Activated CD4-positive, alpha-beta T cell treated with anti-CD3 and anti-CD28 coated beads for 24 hours (primary cell): Measurements from ENCODE around the gene CHRDL1.

Experiments
- DNase-seq, 2 donors: peaks; one replicate each; pipeline ENCODE4 v3.0.0-alpha.2; 2020; ENCODE audit warnings: low read depth in 2 of 2

CHRDL1 gene

GRCh38 chrX:110743679-110744340 lies 51.8 kb downstream of the CHRDL1 start:
- DNase-seq, result no peak

- no peak for DNase-seq
These were observed 54.3 kb downstream of the CHRDL1 start for GRCh38 chrX:110741213-110741796.

- DNase-seq, result no peak
These were observed 60.6 kb downstream of the CHRDL1 start for GRCh38 chrX:110734894-110735541.

GRCh38 chrX:110734271-110734670 lies 61.3 kb downstream of the CHRDL1 start:
- DNase-seq, result no peak

DNA sequence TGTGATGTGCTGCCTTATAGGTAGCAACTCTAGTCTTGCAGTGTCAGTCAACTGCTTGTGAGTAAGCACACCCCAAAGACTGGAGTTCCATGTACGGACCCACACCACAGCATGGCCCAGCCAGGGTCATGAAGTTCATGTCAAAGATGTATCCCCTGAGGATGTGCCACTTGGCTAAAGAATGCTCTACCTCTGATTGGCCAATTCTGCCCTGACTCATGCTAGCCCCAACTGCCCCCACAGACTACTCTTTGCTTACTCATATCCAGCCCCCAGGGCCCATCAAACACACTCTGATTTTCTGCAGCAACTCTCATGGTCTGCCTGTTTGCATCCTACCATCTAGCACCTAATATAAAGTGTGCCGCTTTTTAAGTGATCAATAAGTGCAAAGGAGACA lies 62.5 kb downstream of the CHRDL1 start:
- no peak for DNase-seq

DNA sequence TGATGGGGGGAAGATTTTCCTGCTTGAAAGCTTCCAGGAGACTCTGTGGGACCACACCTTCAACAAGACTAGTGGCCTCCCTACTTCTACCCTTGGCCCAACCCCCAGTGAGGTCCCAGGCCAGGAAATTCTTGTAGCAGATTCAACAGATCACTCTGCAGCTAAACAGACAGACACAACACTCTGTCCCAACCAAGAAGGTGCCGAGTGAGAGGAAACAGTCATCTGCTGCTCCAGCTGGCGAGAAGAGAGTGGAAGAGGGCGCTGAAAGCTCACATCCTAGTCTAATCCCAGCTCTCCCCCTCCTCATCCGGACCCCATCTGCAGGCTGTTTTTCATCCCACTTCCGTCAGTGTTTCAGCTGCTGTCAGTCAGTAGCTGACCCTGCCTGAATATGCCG lies 63.4 kb downstream of the CHRDL1 start:
- DNase-seq, result no peak

GRCh38 chrX:110723844-110724243 lies 71.8 kb downstream of the CHRDL1 start:
- DNase-seq, result no peak

DNA sequence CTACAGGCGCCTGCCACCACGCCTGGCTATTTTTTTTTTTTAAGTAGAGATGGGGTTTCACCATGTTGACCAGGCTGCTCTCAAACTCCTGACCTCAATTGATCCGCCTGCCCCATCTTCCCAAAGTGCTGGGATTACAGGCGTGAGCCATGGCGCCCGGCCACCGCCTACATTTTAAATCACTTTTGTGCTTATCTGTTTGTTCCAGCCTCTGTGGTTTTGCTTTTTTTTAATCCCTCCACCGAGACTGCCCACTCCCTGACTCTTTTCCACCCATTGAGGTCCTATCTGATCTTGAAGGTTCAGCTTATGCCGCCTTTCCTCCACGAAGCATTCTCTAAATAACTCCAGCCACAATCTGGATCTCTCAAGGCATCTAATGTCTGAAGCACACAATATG lies 73.5 kb downstream of the CHRDL1 start:
- DNase-seq, result no peak

DNA sequence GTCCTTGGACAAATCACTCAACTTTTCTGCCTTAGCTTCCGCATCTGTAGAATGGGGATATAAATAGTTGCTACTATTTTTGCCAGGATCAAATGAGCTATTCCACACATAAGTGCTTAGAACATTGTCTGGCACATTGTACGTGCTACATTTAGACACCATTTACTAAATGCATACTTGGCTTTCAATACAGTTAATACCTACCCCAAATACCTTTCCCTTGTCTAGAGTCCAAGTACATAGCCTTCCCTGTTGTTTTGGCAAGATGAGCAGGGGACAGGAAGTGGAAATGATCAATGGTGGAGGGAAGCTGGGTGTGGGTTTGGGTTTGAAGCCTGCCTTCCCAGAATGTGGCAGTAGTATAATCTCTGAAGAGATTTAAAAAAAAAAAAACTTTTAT lies 82.0 kb downstream of the CHRDL1 start:
- no peak for DNase-seq

GRCh38 chrX:110706446-110706845 lies 89.2 kb downstream of the CHRDL1 start:
- no peak for DNase-seq

DNA sequence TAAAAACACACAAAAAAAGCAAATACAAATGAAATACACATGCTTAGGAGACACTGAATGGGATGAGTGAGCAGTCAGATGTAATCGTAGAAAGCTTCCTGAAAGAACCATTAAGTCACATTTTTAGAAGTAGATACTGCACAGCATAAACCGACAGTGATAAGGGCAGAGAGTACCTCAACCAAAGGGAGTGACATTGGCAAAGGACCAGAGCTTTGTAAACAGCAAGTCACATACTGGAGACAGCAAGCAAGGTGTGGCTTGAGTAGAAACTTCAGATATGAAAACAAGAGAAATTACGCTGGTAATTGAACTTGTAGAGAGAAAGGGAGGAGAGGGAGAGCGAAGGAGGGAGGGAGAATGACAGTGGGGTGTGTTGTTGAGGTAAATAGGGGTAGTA lies 92.0 kb downstream of the CHRDL1 start:
- DNase-seq, result no peak

DNA sequence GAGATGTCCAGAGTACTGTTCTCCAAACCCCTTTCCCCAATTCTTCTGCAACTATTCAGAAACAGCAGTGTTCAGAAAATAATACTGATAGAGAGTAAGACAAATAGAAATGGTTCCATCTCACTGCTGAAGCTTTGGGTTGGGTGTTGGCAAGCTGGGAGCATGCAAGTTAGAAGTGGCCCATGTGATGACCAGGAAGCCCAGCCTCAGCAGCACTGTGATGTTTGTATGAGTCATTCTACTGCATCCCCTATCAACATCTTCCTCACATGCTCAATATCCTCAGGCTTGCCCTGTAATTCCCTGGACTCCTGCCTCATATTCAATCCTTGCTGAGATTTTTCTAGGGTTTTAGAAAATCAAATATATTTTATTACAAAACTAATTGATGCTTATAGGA lies 96.5 kb downstream of the CHRDL1 start:
- no peak for DNase-seq

- DNase-seq, result no peak
These were observed 96.9 kb downstream of the CHRDL1 start for GRCh38 chrX:110698696-110699095.

- DNase-seq, result no peak
These were observed 102.8 kb downstream of the CHRDL1 start for GRCh38 chrX:110692866-110693265.

- no peak for DNase-seq
These were observed 104.2 kb downstream of the CHRDL1 start for GRCh38 chrX:110691446-110691845.

- no peak for DNase-seq
These were observed 111.0 kb downstream of the CHRDL1 start for GRCh38 chrX:110684653-110685052.

GRCh38 chrX:110683925-110684324 lies 111.7 kb downstream of the CHRDL1 start:
- no peak for DNase-seq

GRCh38 chrX:110678591-110678990 lies 117.0 kb downstream of the CHRDL1 start:
- DNase-seq, result no peak

DNA sequence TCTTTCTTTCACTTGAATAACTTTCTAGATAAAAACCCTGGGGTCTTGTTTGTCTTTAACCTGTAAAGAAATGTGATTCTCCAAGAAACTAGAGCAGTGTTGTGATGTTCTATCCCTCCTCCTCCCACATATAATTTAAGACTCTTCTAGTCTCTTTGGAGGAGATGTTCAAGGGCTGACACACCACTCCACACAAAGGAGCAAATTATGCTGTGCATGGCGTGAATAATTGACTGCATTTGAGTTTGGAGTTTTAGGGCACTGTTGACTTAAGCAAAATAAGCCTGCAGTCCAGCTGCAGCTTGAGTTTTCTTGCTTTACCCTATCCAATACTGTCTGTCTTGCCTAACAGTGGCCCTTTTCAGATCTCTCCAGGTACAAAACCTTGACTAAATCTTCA lies 119.7 kb downstream of the CHRDL1 start:
- DNase-seq, result no peak

- DNase-seq, result no peak
These were observed 124.4 kb downstream of the CHRDL1 start for GRCh38 chrX:110671068-110671803.

DNA sequence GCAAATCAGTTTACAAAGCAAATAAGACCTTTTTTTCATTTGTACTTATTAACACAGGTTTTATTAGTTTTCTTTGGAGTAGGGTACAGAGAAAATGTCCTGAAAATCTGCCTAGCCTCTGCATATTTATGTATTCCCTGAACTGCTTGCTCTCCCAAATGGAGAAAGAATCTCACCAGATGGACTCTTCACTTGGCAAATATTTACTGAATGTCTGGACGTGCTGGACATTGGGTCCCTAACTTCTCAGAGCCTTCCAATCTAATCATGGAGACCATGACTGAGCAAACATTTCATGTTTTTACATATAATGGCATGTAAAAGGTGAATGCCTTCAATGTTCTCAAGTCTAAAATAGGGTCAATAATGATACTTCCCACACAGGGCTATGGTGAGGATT lies 126.0 kb downstream of the CHRDL1 start:
- DNase-seq, result no peak

DNA sequence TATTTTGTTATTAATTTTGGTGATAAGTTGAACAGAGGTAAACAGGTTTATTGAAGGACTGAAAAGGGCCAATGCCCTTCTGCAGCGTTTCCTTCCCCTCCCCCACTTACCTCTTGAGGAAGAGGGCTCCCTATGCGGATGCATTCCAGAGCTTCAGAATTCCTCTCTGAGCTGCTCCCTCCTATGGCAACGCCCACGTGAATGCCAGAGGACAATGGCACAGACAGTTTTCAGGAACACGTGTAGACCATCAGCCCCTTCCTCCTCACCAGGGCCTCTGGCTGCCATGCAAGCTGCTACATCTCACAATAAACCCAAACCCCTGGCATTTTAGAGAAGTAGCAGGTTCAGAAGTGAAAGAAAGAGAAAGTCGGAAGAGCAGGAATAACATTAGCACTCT lies 127.9 kb downstream of the CHRDL1 start:
- DNase-seq, result no peak
